HG03139 (cell line): ENCODE data around the gene SLC38A9.
"Not testable (repeated sequence)": the region's sequence is repeated elsewhere in the genome, so short reads cannot be mapped to it uniquely, and the experiment has no call there.

Experiments
- ATAC-seq: cut with Tn5 transposase; IDR thresholded peaks from one replicate; pipeline ENCODE4 v1.9.1; 2021; ENCODE audit not compliant: unreplicated experiment

SLC38A9 gene

GRCh38 chr5:55613112-55613868, 98.8 kb downstream of the SLC38A9 start:
- ATAC-seq = no peak

DNA sequence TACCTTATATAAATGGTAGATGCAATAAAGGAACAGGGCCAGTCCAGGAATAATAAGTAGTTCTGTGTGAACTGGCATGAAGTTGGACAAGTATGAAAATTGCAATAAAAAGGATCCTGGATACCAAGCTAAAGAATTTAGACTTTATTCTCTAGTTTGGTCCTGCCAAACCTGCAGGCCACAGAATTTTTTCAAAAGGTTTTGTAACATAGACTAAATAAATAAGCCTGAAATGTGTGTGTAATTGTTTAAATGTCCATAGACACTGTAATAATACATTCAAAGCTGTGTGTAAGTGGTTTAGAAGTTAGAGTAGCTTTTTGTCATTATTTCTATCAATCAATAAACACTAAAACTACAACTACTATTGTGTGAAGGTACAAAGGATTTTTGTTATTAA, 101.6 kb downstream of the SLC38A9 start:
- ATAC-seq = no peak

DNA sequence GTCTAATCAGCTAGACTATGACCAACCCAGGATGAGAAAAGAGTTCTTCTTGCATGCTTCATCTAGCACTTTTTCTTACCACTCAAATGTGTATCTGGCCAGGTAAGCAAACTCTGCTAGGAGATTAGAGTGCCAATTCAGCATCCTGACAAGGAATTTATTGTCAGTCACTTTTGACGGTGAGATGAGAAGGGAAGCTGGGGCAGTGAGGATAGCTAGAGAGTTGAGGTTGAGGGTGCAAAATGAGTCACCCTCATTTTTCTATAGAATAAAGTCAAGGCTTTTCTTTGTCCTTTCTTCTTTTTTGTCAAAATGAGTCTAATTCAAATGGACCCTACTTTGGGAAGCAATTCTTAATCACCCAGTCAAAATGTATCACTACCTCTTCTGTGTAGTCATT, 102.7 kb downstream of the SLC38A9 start:
- ATAC-seq = no peak

GRCh38 chr5:55608595-55609349, 103.4 kb downstream of the SLC38A9 start:
- no peak for ATAC-seq

DNA sequence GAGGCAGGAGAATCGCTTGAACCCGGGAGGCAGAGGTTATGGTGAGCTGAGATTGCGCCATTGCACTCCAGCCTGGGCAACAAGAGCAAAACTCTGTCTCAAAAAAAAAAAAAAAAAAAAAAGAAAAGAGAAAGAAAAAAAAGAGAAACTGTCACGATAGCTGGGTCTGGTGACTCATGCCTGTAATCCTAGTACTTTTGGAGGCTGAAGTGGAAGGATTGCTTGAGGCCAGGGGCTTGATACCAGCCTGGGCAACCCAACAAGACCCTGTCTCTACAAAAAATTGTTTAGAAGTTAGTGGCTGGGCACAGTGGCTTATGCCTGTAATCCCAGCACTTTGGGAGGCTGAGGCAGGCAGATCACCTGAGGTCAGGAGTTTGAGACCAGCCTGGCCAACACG, 104.8 kb downstream of the SLC38A9 start:
- not testable (repeated sequence) for ATAC-seq

DNA sequence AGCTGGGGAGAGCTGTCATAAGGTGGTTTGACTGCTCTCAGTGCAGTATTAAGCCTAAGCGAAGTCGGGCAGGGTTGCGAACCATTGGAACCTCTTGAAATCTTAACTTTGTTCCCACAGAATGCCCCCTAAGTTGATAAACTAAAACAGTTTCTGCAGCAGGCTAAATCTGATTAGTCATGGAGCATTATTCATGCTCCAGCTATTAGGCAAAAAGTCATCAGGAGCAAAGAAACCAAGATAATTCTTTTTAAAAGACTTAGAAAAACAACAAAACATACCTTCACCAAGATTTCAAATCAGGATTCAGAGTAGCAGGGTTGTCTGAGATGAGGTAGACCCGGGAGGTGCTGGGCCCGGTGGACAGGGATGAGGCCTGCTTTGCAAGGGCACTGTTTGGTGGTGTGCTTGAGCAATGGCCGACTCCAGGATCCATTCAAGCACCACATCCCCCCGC, 107.5 kb downstream of the SLC38A9 start:
- ATAC-seq = no peak

DNA sequence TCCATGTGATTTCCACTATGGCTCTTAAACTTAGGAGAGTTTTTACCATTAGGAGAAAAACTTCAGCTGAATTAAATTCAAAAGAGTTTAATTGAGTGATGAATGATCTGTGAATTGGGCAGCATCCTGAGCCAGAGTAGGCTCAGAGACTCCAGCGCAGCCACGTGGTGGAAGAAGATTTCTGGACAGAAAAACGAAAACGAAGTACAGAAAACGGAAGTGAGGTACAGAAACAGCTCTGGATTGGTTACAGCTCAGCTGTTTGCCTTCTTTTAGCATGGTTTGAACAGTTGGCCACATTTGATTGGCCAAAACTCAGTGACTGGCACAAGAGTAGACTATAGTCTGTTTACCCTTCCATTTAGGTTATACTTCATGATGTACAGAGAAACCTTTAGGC, 108.2 kb downstream of the SLC38A9 start:
- no peak for ATAC-seq

- ATAC-seq = no peak
These were observed 110.5 kb downstream of the SLC38A9 start for GRCh38 chr5:55601628-55602027.

DNA sequence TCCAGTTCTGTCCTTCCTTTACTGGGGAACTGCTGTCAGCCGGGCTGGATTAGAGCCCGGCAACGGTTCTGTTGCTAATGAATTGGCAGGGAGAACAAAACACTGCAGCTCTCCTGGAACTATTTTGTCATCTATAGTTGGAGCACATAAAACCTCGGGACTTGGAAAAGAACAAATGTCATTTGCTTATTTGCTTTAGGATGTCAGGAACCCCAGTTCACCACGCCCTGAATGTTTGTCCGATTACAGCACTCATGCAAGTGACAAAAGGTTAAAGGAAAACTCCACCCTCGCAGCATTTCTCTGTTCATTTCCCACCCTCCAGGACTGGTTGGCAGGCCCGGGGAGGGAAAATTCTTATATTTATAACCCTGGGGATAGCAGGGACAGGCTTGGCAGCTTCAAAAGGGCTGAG, 110.9 kb downstream of the SLC38A9 start:
- ATAC-seq = no peak

GRCh38 chr5:55600497-55601203, 111.5 kb downstream of the SLC38A9 start:
- no peak for ATAC-seq

GRCh38 chr5:55600086-55600485, 112.0 kb downstream of the SLC38A9 start:
- ATAC-seq = no peak

GRCh38 chr5:55599148-55600050, 112.7 kb downstream of the SLC38A9 start:
- no peak for ATAC-seq

DNA sequence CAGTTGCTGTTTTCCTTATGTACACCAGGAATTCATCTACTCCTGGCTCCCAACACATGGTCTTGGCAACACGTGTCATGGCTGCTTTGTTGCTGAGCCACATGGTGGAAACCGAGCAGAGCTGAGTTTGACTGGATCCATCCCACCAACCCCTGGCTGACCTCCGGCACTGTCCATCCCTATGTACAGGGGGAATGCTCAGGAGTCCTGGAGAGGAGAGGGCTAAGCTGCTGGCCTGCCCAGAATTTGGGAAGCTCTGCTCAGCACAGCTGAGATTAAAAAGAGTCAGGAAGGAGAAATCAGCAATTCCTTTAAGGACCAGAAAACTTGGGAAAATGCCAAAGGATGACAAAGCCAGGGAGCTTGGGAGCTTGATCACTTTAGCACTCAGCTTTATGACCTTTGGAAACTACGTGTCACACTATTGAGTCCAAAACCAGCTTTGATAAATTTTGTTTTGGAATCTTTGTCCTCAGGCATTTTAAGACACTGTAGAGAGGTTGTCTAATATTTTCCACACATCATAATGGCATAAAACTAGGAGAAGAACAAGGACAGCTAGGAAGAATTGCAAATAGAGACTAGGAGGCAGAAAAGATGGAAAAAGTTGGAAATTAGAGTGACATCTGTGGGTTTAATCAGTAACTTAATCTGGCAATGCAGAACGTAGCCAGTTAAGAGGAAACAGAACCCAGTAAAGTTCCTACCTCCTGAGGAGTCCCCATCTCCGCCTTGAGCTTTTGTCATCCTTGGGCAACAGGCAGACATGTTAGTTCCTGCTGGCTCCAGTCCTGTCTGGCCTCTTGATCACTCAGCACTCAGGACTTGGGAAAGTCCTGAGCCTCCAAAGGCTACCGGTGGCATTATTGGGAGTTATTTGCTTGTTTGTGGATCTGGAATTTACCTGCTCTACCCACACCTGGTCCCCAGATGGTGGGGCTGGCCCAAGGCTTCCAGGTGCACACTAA, 114.8 kb downstream of the SLC38A9 start:
- ATAC-seq = no peak

DNA sequence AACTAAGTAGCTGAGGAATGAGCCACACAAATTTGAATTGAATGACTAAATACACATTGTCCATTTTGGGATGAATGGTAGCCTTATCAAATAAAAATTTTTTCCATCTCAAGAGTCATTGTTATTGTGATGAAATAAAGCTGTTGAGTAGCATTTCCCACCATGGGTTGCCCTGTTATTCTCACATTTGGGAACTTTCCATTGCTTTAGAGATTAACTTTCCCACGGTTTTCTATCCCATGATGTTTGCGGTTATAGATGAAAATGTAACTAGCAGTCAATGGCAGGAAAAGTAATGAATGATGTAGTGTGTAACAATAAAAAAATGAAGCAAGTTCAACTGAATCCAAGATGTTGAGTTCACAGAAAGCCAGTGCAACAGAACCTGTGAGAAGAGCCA, 117.5 kb downstream of the SLC38A9 start:
- ATAC-seq = no peak

DNA sequence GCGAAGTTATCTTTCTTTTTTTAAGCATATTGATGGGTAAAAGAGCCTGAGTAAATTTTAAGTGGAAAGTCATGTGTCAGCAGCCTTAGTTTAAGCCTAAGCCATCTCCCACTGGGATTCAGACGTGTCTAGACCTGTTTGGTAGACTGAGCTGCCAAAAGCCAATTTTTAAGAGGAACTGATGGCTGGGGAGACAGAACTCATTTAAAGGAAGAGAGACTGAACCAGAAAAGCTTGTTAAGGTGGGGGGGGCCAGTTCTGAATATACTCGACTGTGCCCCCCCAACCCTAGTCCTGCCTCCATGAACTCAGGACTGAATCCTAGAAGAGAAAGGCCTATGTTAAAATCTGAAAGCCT, 119.0 kb downstream of the SLC38A9 start:
- no peak for ATAC-seq

DNA sequence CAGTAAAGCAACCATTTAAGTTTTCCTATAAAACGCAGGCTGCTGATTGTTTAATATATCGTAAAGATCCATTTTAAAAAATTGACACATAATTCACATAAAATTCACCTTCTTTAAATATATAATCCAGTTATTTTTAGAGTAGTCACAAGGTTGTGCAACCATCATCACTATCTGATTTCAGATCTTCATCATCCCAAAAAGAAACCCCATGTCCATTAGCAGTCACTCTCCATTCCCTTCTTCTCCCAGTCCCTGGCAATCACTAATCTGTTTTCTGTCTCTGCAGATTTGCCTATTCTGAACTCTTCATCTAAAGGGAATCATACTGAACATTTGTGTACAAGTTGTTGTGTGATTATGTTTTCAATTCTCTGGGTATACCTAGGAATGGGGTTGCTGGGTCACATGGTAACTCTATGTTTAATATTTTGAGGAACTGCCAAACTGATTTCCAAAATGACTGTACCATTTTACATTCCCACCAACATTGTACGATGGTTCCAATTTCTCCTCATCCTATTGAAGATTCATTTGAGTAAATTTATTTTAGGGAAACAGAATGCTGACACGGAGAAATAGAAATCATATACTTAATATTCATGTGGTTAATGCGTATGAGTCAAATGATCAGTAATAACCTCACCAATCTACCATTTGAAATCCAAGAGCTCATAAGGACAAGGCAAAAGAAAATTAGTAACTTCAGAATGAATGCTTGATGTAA, 119.6 kb downstream of the SLC38A9 start:
- no peak for ATAC-seq

- ATAC-seq = no peak
These were observed 120.4 kb downstream of the SLC38A9 start for GRCh38 chr5:55591686-55592085.

DNA sequence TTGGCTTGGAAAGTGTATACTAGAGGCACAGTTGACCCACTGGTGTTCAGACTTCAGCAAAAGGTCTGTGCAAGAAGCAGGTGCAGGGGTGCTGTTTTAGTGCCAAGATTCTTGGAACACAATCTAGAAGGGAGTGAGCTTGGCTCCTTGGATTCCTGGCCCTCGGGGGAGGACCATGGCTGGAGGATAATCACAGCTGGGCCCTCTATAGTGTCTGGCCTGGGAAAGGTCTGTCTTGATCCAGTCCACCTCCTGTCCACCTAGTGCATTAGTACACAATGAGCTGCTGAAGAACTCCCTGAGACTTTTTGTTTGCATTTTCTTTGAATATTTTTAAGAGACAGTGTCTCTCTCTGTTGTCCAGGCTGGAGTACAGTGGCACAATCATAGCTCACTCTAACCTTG, 126.9 kb downstream of the SLC38A9 start:
- no peak for ATAC-seq
